HepG2 (cell line): ENCODE results near the gene BLOC1S4. TPM values are rescaled to one million over a fixed set of nuclear protein-coding genes. Genes with fewer than 3 reads are reported as not detected.

Source experiments
- CC2D1A ChIP-seq: sonication (generic); formaldehyde crosslinking; IDR thresholded peaks from 2 replicates; pipeline ENCODE4 v1.8.1; 2023; ENCODE audit warnings: mild to moderate bottlenecking, missing genetic modification reagents
- CHD4 ChIP-seq: fragments of 200-600 bp; sonication (generic); IDR thresholded peaks from 2 replicates; pipeline ENCODE4 v1.7.0; 2017; ENCODE audit warnings: mild to moderate bottlenecking, low read length, borderline replicate concordance
- ETV6 ChIP-seq: sonication (generic); formaldehyde crosslinking; conservative IDR thresholded peaks from 2 replicates; pipeline ENCODE4 v1.4.0; 2020; ENCODE audit warnings: missing genetic modification reagents
- FOXM1 ChIP-seq: sonication (generic); formaldehyde crosslinking; IDR thresholded peaks from 2 replicates; pipeline ENCODE4 v1.5.0; 2020; ENCODE audit warnings: missing genetic modification reagents
- GATAD1 ChIP-seq: IDR thresholded peaks from 2 replicates; pipeline ENCODE4 v1.6.1; 2016; ENCODE audit warnings: missing genetic modification reagents, missing compliant biosample characterization
- HNRNPUL1 ChIP-seq: fragments of 200-400 bp; formaldehyde crosslinking; IDR thresholded peaks from 2 replicates; pipeline ENCODE4 v1.6.1; 2017; ENCODE audit warnings: low read depth, mild to moderate bottlenecking, low read length, moderate library complexity
- IKZF4 ChIP-seq: sonication (generic); formaldehyde crosslinking; IDR thresholded peaks from 2 replicates; pipeline ENCODE4 v1.5.1; 2020; ENCODE audit warnings: borderline replicate concordance, mild to moderate bottlenecking, low read depth, missing genetic modification reagents; ENCODE audit errors: not compliant biosample characterization
- JUNB ChIP-seq: sonication (generic); formaldehyde crosslinking; IDR thresholded peaks from 2 replicates; pipeline ENCODE4 v1.8.0; 2022; ENCODE audit warnings: missing genetic modification reagents, mild to moderate bottlenecking, borderline replicate concordance
- KDM5A ChIP-seq: fragments of 200-600 bp; sonication (generic); IDR thresholded peaks from 2 replicates; pipeline ENCODE4 v1.7.0; 2018; ENCODE audit warnings: antibody characterized with exemption, mild to moderate bottlenecking, low read length, borderline replicate concordance
- NKX3-1 ChIP-seq: sonication (generic); formaldehyde crosslinking; IDR thresholded peaks from 2 replicates; pipeline ENCODE4 v1.5.0; 2020; ENCODE audit warnings: missing genetic modification reagents
- NR2C2 ChIP-seq: sonication (generic); formaldehyde crosslinking; IDR thresholded peaks from 2 replicates; pipeline ENCODE4 v1.4.0; 2020; ENCODE audit warnings: missing genetic modification reagents, mild to moderate bottlenecking, moderate library complexity, borderline replicate concordance
- PHF20 ChIP-seq: sonication (generic); formaldehyde crosslinking; IDR thresholded peaks from 2 replicates; pipeline ENCODE4 v1.5.0; 2020; ENCODE audit warnings: mild to moderate bottlenecking, missing genetic modification reagents
- PLSCR1 ChIP-seq: sonication (generic); formaldehyde crosslinking; IDR thresholded peaks from 2 replicates; pipeline ENCODE4 v1.5.0; 2020; ENCODE audit warnings: missing genetic modification reagents, mild to moderate bottlenecking, borderline replicate concordance
- SAFB2 ChIP-seq: sonication (generic); formaldehyde crosslinking; IDR thresholded peaks from 2 replicates; pipeline ENCODE4 v1.5.1; 2020; ENCODE audit warnings: missing genetic modification reagents, low read depth, mild to moderate bottlenecking, borderline replicate concordance
- SIX1 ChIP-seq: sonication (generic); formaldehyde crosslinking; IDR thresholded peaks from 2 replicates; pipeline ENCODE4 v1.4.0; 2020; ENCODE audit warnings: missing genetic modification reagents, borderline replicate concordance
- TAF1 ChIP-seq: sonication (generic); formaldehyde crosslinking; IDR thresholded peaks from 2 replicates; pipeline ENCODE4 v1.4.0; 2020; ENCODE audit warnings: missing genetic modification reagents
- ZBTB43 ChIP-seq: sonication (generic); formaldehyde crosslinking; conservative IDR thresholded peaks from 2 replicates; pipeline ENCODE4 v1.4.0; 2020; ENCODE audit warnings: missing genetic modification reagents
- ZC3H4 ChIP-seq: sonication (generic); formaldehyde crosslinking; IDR thresholded peaks from 2 replicates; pipeline ENCODE4 v1.4.0; 2020; ENCODE audit warnings: missing genetic modification reagents, borderline replicate concordance
- ZHX1 ChIP-seq: sonication (generic); formaldehyde crosslinking; IDR thresholded peaks from 2 replicates; pipeline ENCODE4 v1.8.1; 2022; ENCODE audit warnings: low read depth, mild to moderate bottlenecking, missing genetic modification reagents
- ZNF362 ChIP-seq: sonication (generic); formaldehyde crosslinking; IDR thresholded peaks from 2 replicates; pipeline ENCODE4 v1.4.0; 2020; ENCODE audit warnings: missing genetic modification reagents, mild to moderate bottlenecking, borderline replicate concordance
- ZNF382 ChIP-seq: sonication (generic); formaldehyde crosslinking; IDR thresholded peaks from 2 replicates; pipeline ENCODE4 v1.5.0; 2020; ENCODE audit warnings: missing genetic modification reagents, mild to moderate bottlenecking, borderline replicate concordance
- ZNF780A ChIP-seq: sonication (generic); formaldehyde crosslinking; IDR thresholded peaks from 2 replicates; pipeline ENCODE4 v1.8.0; 2022; ENCODE audit warnings: mild to moderate bottlenecking, missing genetic modification reagents, moderate library complexity
- ZSCAN12 ChIP-seq: sonication (generic); formaldehyde crosslinking; IDR thresholded peaks from 2 replicates; pipeline ENCODE4 v1.9.0; 2021; ENCODE audit warnings: mild to moderate bottlenecking, missing genetic modification reagents
- polyA plus RNA-seq, 8 experiments: library from polyadenylated mRNA; depleted of rRNA in 3 of 8; stranded (reverse) in 7 of 8; unstranded in 1 of 8; fragments of >200 nt; fragmentation: Illumina TruSeq in 4 of 8; extraction: Trizol in 4 of 8; gene quantifications; 2 replicates each; pipeline versions ENCODE4 v1.2.1 to v1.2.3, GENCODE V29; 2011 to 2016; ENCODE audit warnings: low read depth in 4 of 8, missing spikeins in 1 of 8, mixed read lengths in 1 of 8; ENCODE audit not compliant: insufficient read depth in 1 of 8
- total RNA-seq, 5 experiments: library from RNA; depleted of rRNA; stranded (reverse); fragments of >200 nt; fragmentation: Illumina TruSeq; extraction: Trizol; gene quantifications; 2 replicates each; pipeline ENCODE4 v1.2.3, GENCODE V29; 2016; ENCODE audit warnings: low read depth in 1 of 5

BLOC1S4 gene
- total and polyA plus RNA-seq, 2 of the 13 experiments (the other 11 are each of a cell fraction or from before 2014, with no cell fraction given) = 15.5 to 20.9 TPM

- TF ChIP-seq PLSCR1 (no peak), NKX3-1 (CRISPR knock-in tag) (no peak), IKZF4 (CRISPR knock-in tag) (no peak), ETV6 (no peak), PHF20 (CRISPR knock-in tag) (peak; percentile 88), ZNF362 (no peak), ZC3H4 (CRISPR knock-in tag) (0 out of 2 replicates have a peak, but pooled peaks have one; percentile 23), ZNF780A (0 out of 2 replicates have a peak, but pooled peaks have one; percentile 26), SAFB2 (CRISPR knock-in tag) (no peak), CHD4 (no peak), KDM5A (peak; percentile 95), ZBTB43 (CRISPR knock-in tag) (no peak), JUNB (CRISPR knock-in tag) (no peak), NR2C2 (CRISPR knock-in tag) (peak; percentile 60; the same call in 1 of the 2 replicates), CC2D1A (CRISPR knock-in tag) (no peak), GATAD1 (CRISPR knock-in tag) (peak; percentile 93), TAF1 (peak; percentile 71), ZHX1 (0 out of 2 replicates have a peak, but pooled peaks have one; percentile 32), ZSCAN12 (CRISPR knock-in tag) (no peak), SIX1 (no peak), HNRNPUL1 (no peak), ZNF382 (CRISPR knock-in tag) (no peak), FOXM1 (CRISPR knock-in tag) (no peak)
Observed at GRCh38 chr4:6709230-6710114, 6.5 kb upstream of the BLOC1S4 start, which contains the start of gene MRFAP1L1 (continued).
